A549 treated with ZK216348 at 1 μM for 4 hours (cell line): ENCODE results near the gene ASCC3. TPM values are rescaled to one million over a fixed set of nuclear protein-coding genes. Genes with fewer than 3 reads are reported as not detected.

ENCODE experiments used
- total RNA-seq: library from RNA; stranded (reverse); fragments of 200-300 nt; extraction: Qiagen RNA extraction; gene quantifications from 5 replicates; pipeline ENCODE4 v1.2.3, GENCODE V29; 2022; ENCODE audit warnings: low read depth

The ASCC3 gene
- 16.3 to 22.9 TPM (median 18.6 TPM) in 5 replicates for total RNA-seq

GRCh38 chr6:100880853-100881706, at the start of gene ASCC3:
ASCC3 (minus strand) TSS chr6:100881329; CDS start chr6:100867997, 13,332 bp downstream.

GRCh38 chr6:100464903-100465700, 416.0 kb downstream of the ASCC3 start, which contains the start of gene SIM1:
SIM1 (minus strand) TSS chr6:100464921; CDS start chr6:100463468, 1,453 bp downstream.

